PC-9 (cell line): ENCODE measurements around the gene DRD3. TPM values are rescaled to one million over a fixed set of nuclear protein-coding genes. Genes with fewer than 3 reads are reported as not detected.

Experiments
- BruUV-seq: library from RNA; stranded (reverse); fragments of 400-500 nt; replicated peaks from 2 replicates; lab custom pipeline; 2021; lab: Mats Ljungman, UMichigan
- CTCF ChIA-PET: fragments of 300-600 bp; sonication (Branson Sonifier 250); formaldehyde crosslinking; loops from one replicate; lab custom pipeline; 2022; ENCODE audit warnings: antibody characterized with exemption; lab: Charles Lee
- POLR2A ChIA-PET: fragments of 300-600 bp; sonication (Branson Sonifier 250); formaldehyde crosslinking; loops from one replicate; lab custom pipeline; 2022; ENCODE audit warnings: antibody characterized with exemption; ENCODE audit not compliant: unreplicated experiment; lab: Charles Lee
- DNase-seq, 2 experiments: peaks; one replicate each; pipeline versions ENCODE4 v3.0.0 to v3.0.0-alpha.2; 2015 to 2022; ENCODE audit warnings: mixed read lengths in 1 of 2
- H2AFZ ChIP-seq: fragments of 200-600 bp; sonication (generic); 2 replicates; pipeline ENCODE4 v1.8.1; 2017; ENCODE audit warnings: antibody characterized with exemption
- H3F3A ChIP-seq: fragments of 200-600 bp; sonication (generic); 2 replicates; pipeline ENCODE4 v1.8.1; 2017; ENCODE audit warnings: antibody characterized with exemption, mild to moderate bottlenecking, low read depth; ENCODE audit not compliant: insufficient read depth
- H3K27ac ChIP-seq: fragments of 200-600 bp; sonication (generic); 2 replicates; pipeline ENCODE4 v1.6.1; 2016; ENCODE audit warnings: mixed run types
- H3K27me3 ChIP-seq: fragments of 200-600 bp; sonication (generic); 2 replicates; pipeline ENCODE4 v1.6.1; 2016; ENCODE audit warnings: low read depth, mixed run types; ENCODE audit not compliant: insufficient read depth
- H3K36me3 ChIP-seq: fragments of 200-600 bp; sonication (generic); 2 replicates; pipeline ENCODE4 v1.6.1; 2016; ENCODE audit warnings: low read depth, mixed run types
- H3K4me1 ChIP-seq: fragments of 200-600 bp; sonication (generic); replicated peaks from 2 replicates; pipeline ENCODE4 v1.6.1; 2016; ENCODE audit warnings: mixed run types; ENCODE audit not compliant: insufficient read depth
- H3K4me2 ChIP-seq: fragments of 200-600 bp; sonication (generic); 2 replicates; pipeline ENCODE4 v1.6.1; 2017; ENCODE audit warnings: mixed run types
- H3K4me3 ChIP-seq: fragments of 200-600 bp; sonication (generic); 2 replicates; pipeline ENCODE4 v1.6.1; 2016; ENCODE audit warnings: mixed run types
- H3K79me2 ChIP-seq: fragments of 200-600 bp; sonication (generic); 2 replicates; pipeline ENCODE4 v1.6.1; 2017; ENCODE audit warnings: low read depth, mixed run types
- H3K9me2 ChIP-seq: fragments of 200-600 bp; sonication (generic); 2 replicates; pipeline ENCODE4 v1.8.1; 2017; ENCODE audit warnings: mild to moderate bottlenecking; ENCODE audit not compliant: insufficient read depth
- H3K9me3 ChIP-seq: fragments of 200-600 bp; sonication (generic); 2 replicates; pipeline ENCODE4 v1.8.1; 2016; ENCODE audit warnings: low read depth; ENCODE audit not compliant: insufficient read depth
- H4K20me1 ChIP-seq: fragments of 200-600 bp; sonication (generic); 2 replicates; pipeline ENCODE4 v1.8.1; 2017; ENCODE audit not compliant: insufficient read depth
- EZH2 ChIP-seq: fragments of 200-600 bp; sonication (generic); IDR thresholded peaks from 2 replicates; pipeline ENCODE4 v1.8.0; 2017; ENCODE audit warnings: antibody characterized with exemption, low read depth
- intact Hi-C: fragments of 100-400 bp; cut with micrococcal nuclease; formaldehyde crosslinking; loops from one replicate; pipeline ENCODE4 v1.10.0; 2022; ENCODE audit not compliant: unreplicated experiment
- total RNA-seq: library from RNA; stranded (reverse); gene quantifications from 2 replicates; pipeline ENCODE4 v1.2.3, GENCODE V29; 2021
- TF ChIP-seq, protein P1 (sequence below): fragments of 200-600 bp; sonication (generic); conservative IDR thresholded peaks from 2 replicates; pipeline ENCODE4 v1.6.1; 2017; ENCODE audit warnings: mixed run types, antibody characterized with exemption, mild to moderate bottlenecking, moderate library complexity

Gene DRD3
- total RNA-seq, 1 experiment from 2014 or later: not detected

DNA sequence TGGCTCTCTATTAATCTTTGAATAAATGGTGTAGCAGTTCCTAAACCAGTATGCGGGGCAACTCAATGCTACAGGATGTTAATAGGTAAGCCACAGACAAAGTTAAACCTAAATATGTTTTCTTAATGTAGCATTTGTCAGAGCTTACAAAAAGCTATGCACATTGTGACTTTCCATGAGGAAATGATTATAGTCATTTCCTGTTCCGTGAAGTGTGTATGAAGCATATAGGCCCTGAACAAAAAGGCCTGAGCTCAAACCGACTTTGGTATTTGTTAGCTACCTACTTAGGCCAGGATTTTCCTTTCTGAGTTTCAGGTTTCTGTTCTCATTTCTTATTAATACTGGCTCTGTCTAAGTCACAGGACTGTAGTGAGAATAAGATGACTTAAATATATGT lies 44.3 kb upstream of the DRD3 start:
- H3K9me2 ChIP-seq: no peaks in the 10 kb centered on the region
- no peak overlapping the region for H3K27ac ChIP-seq
- ChIA-PET POLR2A (no interaction called here), CTCF (no interaction called here)
- no peak for TF ChIP-seq EZH2
- TF ChIP-seq, protein P1, sequence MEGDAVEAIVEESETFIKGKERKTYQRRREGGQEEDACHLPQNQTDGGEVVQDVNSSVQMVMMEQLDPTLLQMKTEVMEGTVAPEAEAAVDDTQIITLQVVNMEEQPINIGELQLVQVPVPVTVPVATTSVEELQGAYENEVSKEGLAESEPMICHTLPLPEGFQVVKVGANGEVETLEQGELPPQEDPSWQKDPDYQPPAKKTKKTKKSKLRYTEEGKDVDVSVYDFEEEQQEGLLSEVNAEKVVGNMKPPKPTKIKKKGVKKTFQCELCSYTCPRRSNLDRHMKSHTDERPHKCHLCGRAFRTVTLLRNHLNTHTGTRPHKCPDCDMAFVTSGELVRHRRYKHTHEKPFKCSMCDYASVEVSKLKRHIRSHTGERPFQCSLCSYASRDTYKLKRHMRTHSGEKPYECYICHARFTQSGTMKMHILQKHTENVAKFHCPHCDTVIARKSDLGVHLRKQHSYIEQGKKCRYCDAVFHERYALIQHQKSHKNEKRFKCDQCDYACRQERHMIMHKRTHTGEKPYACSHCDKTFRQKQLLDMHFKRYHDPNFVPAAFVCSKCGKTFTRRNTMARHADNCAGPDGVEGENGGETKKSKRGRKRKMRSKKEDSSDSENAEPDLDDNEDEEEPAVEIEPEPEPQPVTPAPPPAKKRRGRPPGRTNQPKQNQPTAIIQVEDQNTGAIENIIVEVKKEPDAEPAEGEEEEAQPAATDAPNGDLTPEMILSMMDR: no peak
- H3K79me2 ChIP-seq: no peaks in the 10 kb centered on the region
- peaks cover 4% of the 10 kb centered on the region; the same call in 1 of the 2 replicates for H3K27me3 ChIP-seq
- intact Hi-C loops: no loop called here
- H3F3A ChIP-seq: no peaks in the 10 kb centered on the region
- no peaks in the 10 kb centered on the region for H3K36me3 ChIP-seq
- no peak overlapping the region for H2AFZ ChIP-seq
- no peak overlapping the region for H3K4me2 ChIP-seq
- no peak overlapping the region for H3K4me3 ChIP-seq
- no peaks in the 10 kb centered on the region for H3K4me1 ChIP-seq
- DNase-seq: no peak
- BruUV-seq: no TSS peak
- peaks cover 3% of the 10 kb centered on the region; the same call in 1 of the 2 replicates for H3K9me3 ChIP-seq
- no peaks in the 10 kb centered on the region for H4K20me1 ChIP-seq

DNA sequence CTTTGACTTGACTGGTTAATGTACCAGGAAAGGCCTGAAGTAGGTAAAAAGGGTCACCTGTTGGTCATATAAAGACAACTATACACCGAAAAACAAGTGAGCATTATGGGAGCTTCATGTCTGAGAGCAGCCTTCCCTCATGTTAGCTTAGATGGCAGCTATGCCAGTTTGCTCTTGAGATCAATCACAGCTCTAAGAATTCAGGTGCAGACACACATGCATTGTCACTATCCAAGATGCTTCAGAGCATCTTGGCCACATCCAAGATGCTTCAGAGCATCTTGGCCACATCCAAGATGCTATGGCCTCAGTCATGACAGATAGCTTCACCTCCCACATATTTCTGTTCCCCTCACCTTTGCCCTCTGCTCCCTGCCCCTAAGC lies 43.0 kb upstream of the DRD3 start:
- H3K27me3 ChIP-seq: peaks cover 4% of the 10 kb centered on the region; the same call in 1 of the 2 replicates
- no peaks in the 10 kb centered on the region for H3K36me3 ChIP-seq
- H3K4me2 ChIP-seq: no peak overlapping the region
- no peaks in the 10 kb centered on the region for H3K4me1 ChIP-seq
- no peak for DNase-seq
- CTCF ChIA-PET: no interaction called here
- intact Hi-C loops: no loop called here
- no peak overlapping the region for H3K27ac ChIP-seq
- no peak overlapping the region for H3K4me3 ChIP-seq
- no peak overlapping the region for H2AFZ ChIP-seq
- no peaks in the 10 kb centered on the region for H3K79me2 ChIP-seq
- H3F3A ChIP-seq: no peaks in the 10 kb centered on the region
- H3K9me2 ChIP-seq: no peaks in the 10 kb centered on the region
- peaks cover 3% of the 10 kb centered on the region; the same call in 1 of the 2 replicates for H3K9me3 ChIP-seq
- no TSS peak for BruUV-seq
- POLR2A ChIA-PET: no interaction called here
- TF ChIP-seq, protein P1: no peak
- TF ChIP-seq EZH2: no peak
- no peaks in the 10 kb centered on the region for H4K20me1 ChIP-seq

DNA sequence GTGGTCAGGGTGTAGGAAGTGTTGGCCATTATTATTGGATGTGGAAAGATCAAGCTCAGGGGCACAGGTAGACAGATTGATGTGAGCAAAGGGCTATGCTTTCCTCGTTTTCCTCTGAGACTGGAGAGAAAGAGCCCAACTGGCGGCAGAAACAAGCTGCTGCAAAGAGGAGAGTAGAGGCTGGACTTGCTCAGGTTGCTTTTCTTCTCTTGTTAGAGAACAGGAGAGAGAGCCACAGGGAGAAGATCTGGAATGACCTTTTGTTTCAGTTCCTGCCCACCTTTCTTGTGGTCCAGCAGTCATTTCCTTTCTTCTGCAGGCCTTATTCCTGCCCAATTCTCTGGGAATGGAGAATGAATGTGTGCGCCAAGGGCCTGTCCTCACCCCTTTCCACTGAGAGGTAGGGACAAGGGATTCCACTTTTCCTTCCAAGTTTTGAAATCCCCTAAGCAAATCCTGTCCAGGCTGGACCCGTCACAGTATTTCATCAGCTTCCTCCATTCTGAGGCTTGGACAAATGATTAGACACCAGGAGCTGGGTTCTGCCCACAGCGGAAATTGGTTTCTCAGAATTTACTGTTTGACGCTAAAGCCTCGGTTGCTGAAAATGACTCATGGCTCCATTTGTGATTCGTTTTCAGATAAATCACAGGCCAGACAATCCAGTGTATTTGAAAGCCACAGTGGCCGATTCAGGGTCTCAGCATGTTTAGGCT lies 42.5 kb upstream of the DRD3 start:
- H3K4me2 ChIP-seq: no peak overlapping the region
- TF ChIP-seq, protein P1: no peak
- no peak for TF ChIP-seq EZH2
- BruUV-seq: no TSS peak
- ChIA-PET POLR2A (no interaction called here), CTCF (no interaction called here)
- H3K27me3 ChIP-seq: peaks cover 4% of the 10 kb centered on the region; the same call in 1 of the 2 replicates
- H3K36me3 ChIP-seq: no peaks in the 10 kb centered on the region
- no peak overlapping the region for H2AFZ ChIP-seq
- no peaks in the 10 kb centered on the region for H3K79me2 ChIP-seq
- H3K27ac ChIP-seq: no peak overlapping the region
- peaks cover 3% of the 10 kb centered on the region; the same call in 1 of the 2 replicates for H3K9me3 ChIP-seq
- H3K4me1 ChIP-seq: no peaks in the 10 kb centered on the region
- H3F3A ChIP-seq: no peaks in the 10 kb centered on the region
- intact Hi-C loops: no loop called here
- no peaks in the 10 kb centered on the region for H4K20me1 ChIP-seq
- H3K9me2 ChIP-seq: no peaks in the 10 kb centered on the region
- H3K4me3 ChIP-seq: no peak overlapping the region
- no peak for DNase-seq
